Camera-type eye (tissue), 1 donor: ENCODE results near the gene FFAR3. TPM values are rescaled to one million over a fixed set of nuclear protein-coding genes. Genes with fewer than 3 reads are reported as not detected.

ENCODE experiments used
- total RNA-seq: library from RNA; depleted of rRNA; stranded (reverse); fragments of >200 nt; gene quantifications from one replicate; pipeline ENCODE4 v1.2.3, GENCODE V29; 2014

The FFAR3 gene, protein sequence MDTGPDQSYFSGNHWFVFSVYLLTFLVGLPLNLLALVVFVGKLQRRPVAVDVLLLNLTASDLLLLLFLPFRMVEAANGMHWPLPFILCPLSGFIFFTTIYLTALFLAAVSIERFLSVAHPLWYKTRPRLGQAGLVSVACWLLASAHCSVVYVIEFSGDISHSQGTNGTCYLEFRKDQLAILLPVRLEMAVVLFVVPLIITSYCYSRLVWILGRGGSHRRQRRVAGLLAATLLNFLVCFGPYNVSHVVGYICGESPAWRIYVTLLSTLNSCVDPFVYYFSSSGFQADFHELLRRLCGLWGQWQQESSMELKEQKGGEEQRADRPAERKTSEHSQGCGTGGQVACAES
- 0.44 TPM for total RNA-seq

DNA sequence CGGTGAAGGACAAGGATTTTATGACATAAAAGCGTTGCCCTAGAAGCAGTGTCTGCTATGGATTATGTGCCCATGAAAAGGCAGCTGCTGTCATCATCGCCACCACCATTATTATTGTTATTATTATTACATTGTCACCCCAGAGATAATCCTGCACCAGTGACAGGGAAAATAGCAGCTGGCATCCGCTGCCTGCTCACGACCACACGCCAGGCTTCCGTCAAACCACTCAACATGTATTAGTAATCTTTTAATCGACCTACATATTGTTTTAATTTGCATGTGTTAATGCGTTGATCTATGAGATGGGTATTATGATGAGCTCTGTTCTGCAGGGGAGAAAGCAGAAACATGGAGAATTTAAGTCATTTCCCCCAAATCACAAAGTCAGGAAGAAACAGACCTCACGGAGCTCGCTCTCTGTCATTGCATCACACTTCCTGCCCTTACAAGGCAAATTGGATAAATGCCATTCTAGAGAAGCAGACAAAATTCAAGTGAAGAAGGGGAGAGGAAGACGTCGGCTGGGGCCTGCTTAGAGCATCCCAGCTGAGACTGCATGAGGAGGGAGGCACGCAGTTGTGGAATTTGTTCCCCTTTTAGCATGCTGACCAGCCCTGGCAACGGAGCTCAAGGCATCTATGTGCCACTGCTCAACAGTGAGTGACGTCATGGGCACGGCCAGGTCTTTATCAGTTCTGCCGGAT is at the start of gene FFAR3:
TSS of gene FFAR3 (plus strand) at position 594 of the 707 bp plus-strand sequence. CDS start 431 bp downstream, outside the sequence.

GRCh38 chr19:35328851-35329285 is 29.4 kb upstream of the FFAR3 start, which contains the start of gene CD22:
TSS of gene CD22 (plus strand) at chr19:35329187. CDS start at chr19:35332041, 2,854 bp downstream.

GRCh38 chr19:35347171-35347929 is 10.9 kb upstream of the FFAR3 start, which contains the start of gene FFAR1:
TSS of gene FFAR1 (plus strand) at chr19:35347902. CDS start at chr19:35351552, 3,650 bp downstream.

DNA sequence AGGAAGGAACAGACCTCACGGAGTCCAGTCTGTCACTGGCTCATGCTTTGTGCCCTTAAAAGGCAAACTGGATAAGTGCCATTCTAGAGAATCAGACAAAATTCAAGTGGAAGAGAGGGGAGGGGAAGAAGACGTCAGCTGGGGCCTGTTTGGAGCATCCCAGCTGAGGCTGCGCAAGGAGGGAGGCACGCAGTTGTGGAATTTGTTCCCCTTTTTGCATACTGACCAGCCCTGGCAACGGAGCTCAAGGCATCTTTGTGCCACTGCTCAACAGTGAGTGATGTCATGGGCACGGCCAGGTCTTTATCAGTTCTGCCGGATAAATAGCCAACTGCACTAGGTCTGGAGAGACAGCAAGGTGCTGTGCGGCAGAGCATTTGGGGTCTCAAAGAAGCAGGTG is 12.5 kb downstream of the FFAR3 start, which contains the start of gene GPR42:
TSS of gene GPR42 (plus strand) at position 347 of the 400 bp plus-strand sequence. CDS start 292 bp downstream, outside the sequence.

Other genes starting within 250 kb of the FFAR3 start
- gene FXYD3, start 242.6 kb upstream of the FFAR3 start, total RNA-seq, result 20.7 TPM
- gene LGI4, start 223.4 kb upstream of the FFAR3 start, total RNA-seq, result 50.3 TPM
- 34.8 TPM for gene FXYD1, start 219.6 kb upstream of the FFAR3 start, total RNA-seq
- 8.3 TPM for gene FXYD7, start 215.2 kb upstream of the FFAR3 start, total RNA-seq
- 3.5 TPM for gene FXYD5, start 203.7 kb upstream of the FFAR3 start, total RNA-seq
- gene FAM187B, start 129.7 kb upstream of the FFAR3 start, total RNA-seq, result not detected
- gene LSR, start 109.5 kb upstream of the FFAR3 start, total RNA-seq, result 12.9 TPM
- 82.7 TPM for gene USF2, start 89.5 kb upstream of the FFAR3 start, total RNA-seq
- gene HAMP, start 75.9 kb upstream of the FFAR3 start, total RNA-seq, result not detected
- 1.2 TPM for gene MAG, start 66.3 kb upstream of the FFAR3 start, total RNA-seq
- 0.66 TPM for gene CD22, start 29.3 kb upstream of the FFAR3 start, total RNA-seq
- not detected for gene FFAR1, start 10.6 kb upstream of the FFAR3 start, total RNA-seq
- gene GPR42, start 12.6 kb downstream of the FFAR3 start, total RNA-seq, result not detected
- not detected for gene FFAR2, start 89.8 kb downstream of the FFAR3 start, total RNA-seq
- gene KRTDAP, start 132.0 kb downstream of the FFAR3 start, total RNA-seq, result not detected
- gene DMKN, start 155.2 kb downstream of the FFAR3 start, total RNA-seq, result 31.8 TPM
- gene SBSN, start 169.9 kb downstream of the FFAR3 start, total RNA-seq, result 0.93 TPM
- 0.38 TPM for gene GAPDHS, start 175.0 kb downstream of the FFAR3 start, total RNA-seq
- 49.3 TPM for gene TMEM147, start 187.2 kb downstream of the FFAR3 start, total RNA-seq
- not detected for gene ATP4A, start 205.2 kb downstream of the FFAR3 start, total RNA-seq
- gene PMIS2, start 227.7 kb downstream of the FFAR3 start, total RNA-seq, result not detected